WERI-Rb-1 (cell line): Measurements from ENCODE around the gene RGL2.

Experiments
- DNase-seq: peaks from one replicate; pipeline ENCODE4 v3.0.0-alpha.2; 2020
- H3K27ac ChIP-seq: fragments of 250-450 bp; sonication (Bioruptor Pico); 2 replicates; pipeline ENCODE4 v1.5.1; 2020; ENCODE audit warnings: mild to moderate bottlenecking, moderate library complexity
- H3K27me3 ChIP-seq: fragments of 250-450 bp; sonication (Bioruptor Pico); 2 replicates; pipeline ENCODE4 v1.5.1; 2021; ENCODE audit warnings: mild to moderate bottlenecking, low read depth, moderate library complexity; ENCODE audit not compliant: insufficient read depth, severe bottlenecking
- H3K36me3 ChIP-seq: fragments of 250-450 bp; sonication (Bioruptor Pico); 2 replicates; pipeline ENCODE4 v1.5.1; 2020; ENCODE audit warnings: mild to moderate bottlenecking, moderate library complexity
- H3K4me3 ChIP-seq: 2 replicates; pipeline ENCODE4 v1.5.1; 2011; ENCODE audit warnings: low read depth, mild to moderate bottlenecking, control low read depth, low read length
- H3K9me3 ChIP-seq: fragments of 250-450 bp; sonication (Bioruptor Pico); 2 replicates; pipeline ENCODE4 v1.5.1; 2021; ENCODE audit warnings: mild to moderate bottlenecking, moderate library complexity; ENCODE audit not compliant: severe bottlenecking
- TF ChIP-seq, protein P1 (sequence below): IDR thresholded peaks from 2 replicates; pipeline ENCODE4 v1.5.1; 2011; ENCODE audit warnings: low read depth, mild to moderate bottlenecking, control low read depth, inconsistent platforms, low read length

RGL2 gene

DNA sequence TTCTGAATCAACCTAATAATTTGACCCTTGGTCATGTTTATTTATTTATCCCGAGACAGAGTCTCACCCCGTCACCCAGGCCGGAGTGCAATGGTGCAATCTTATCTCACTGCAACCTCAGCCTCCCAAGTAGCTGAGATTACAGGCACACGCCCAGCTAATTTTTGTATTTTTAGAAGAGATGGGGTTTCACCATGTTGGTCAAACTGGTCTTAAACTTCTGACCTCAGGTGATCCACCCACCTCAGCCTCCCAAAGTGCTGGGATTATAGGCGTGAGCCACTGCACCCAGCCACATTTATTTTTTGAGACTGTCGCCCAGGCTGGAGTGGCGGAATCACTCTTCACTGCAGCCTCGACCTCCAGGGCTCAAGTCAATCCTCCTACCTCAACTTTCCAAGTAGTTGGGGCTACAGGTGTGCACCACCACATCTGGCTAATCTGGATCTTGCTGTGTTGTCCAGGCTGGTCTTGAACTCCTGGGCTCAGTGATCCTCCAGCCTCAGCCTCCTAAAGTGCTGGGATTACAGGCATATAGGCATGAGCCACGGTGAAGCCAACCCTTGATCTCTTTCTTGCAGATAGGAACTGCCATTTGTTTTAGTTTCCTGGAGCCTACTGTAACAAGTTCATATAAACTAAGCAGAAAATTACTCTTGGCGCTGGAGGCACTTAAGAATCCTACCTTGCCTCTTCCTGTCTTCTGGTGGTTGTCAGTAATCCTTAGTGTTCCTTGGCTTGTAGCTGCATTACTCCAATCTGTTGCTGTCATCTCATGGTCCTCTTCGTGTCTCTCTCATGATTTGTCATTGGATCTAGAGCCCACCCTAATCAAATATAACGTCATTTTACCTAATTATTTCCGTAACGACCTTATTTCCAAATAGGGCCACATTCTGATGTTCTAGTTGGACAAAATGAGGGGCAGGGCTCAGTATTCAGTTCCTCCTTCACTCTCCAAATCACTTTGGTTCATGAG, 24.5 kb downstream of the RGL2 start:
- H3K36me3 ChIP-seq = peaks cover 68% of the 10 kb centered on the region

DNA sequence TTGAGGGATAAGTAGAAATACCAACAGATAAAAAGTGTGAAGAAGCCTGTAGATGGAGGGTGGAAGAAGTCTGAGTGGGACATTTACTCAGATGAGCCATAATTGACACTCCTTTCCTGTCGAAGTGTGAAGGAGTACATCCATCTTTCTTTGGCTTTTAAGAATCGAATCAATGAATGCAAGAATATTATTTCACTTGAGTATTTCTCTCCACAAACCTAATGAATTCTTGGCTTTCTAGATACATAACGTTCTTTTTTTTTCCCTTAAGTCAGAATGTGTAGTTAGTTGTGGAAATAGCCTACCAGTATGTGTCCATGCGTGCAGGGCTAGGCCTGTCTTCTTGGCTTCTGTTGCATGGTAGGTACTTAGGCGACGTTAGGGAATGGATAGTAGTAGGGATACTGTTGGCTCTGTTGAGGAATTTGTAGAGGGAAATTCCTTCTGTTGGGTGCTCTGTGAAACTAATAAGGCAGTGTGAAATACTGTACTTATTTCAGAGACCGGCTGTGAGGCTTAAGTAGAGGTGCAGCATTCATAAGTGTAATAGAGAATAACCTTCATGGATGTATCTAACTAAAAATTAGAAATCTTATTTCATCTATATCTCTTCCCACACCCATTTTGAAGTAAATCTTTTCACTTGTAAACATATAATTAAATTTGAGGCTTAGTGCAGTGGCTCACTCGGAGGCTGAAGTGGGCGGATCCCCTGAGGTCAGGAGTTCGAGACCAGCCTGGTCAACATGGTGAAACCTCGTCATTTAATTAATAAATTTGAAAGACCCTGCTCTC, 25.4 kb downstream of the RGL2 start:
- Histone ChIP-seq H3K4me3 (peak overlapping the region; percentile 79), H3K27me3 (no peaks in the 10 kb centered on the region), H3K36me3 (peaks cover 68% of the 10 kb centered on the region), H3K27ac (no peak overlapping the region; the same call in 1 of the 2 replicates), H3K9me3 (no peaks in the 10 kb centered on the region)
- TF ChIP-seq, protein P1, sequence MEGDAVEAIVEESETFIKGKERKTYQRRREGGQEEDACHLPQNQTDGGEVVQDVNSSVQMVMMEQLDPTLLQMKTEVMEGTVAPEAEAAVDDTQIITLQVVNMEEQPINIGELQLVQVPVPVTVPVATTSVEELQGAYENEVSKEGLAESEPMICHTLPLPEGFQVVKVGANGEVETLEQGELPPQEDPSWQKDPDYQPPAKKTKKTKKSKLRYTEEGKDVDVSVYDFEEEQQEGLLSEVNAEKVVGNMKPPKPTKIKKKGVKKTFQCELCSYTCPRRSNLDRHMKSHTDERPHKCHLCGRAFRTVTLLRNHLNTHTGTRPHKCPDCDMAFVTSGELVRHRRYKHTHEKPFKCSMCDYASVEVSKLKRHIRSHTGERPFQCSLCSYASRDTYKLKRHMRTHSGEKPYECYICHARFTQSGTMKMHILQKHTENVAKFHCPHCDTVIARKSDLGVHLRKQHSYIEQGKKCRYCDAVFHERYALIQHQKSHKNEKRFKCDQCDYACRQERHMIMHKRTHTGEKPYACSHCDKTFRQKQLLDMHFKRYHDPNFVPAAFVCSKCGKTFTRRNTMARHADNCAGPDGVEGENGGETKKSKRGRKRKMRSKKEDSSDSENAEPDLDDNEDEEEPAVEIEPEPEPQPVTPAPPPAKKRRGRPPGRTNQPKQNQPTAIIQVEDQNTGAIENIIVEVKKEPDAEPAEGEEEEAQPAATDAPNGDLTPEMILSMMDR = no peak
- DNase-seq = no peak

More for the DNA sequence above, 24.5 kb downstream of the RGL2 start:
- no peaks in the 10 kb centered on the region for H3K9me3 ChIP-seq
- no peak overlapping the region for H3K4me3 ChIP-seq
- H3K27me3 ChIP-seq = no peaks in the 10 kb centered on the region
- TF ChIP-seq, protein P1 = no peak
- DNase-seq = no peak
- no peak overlapping the region for H3K27ac ChIP-seq

DNA sequence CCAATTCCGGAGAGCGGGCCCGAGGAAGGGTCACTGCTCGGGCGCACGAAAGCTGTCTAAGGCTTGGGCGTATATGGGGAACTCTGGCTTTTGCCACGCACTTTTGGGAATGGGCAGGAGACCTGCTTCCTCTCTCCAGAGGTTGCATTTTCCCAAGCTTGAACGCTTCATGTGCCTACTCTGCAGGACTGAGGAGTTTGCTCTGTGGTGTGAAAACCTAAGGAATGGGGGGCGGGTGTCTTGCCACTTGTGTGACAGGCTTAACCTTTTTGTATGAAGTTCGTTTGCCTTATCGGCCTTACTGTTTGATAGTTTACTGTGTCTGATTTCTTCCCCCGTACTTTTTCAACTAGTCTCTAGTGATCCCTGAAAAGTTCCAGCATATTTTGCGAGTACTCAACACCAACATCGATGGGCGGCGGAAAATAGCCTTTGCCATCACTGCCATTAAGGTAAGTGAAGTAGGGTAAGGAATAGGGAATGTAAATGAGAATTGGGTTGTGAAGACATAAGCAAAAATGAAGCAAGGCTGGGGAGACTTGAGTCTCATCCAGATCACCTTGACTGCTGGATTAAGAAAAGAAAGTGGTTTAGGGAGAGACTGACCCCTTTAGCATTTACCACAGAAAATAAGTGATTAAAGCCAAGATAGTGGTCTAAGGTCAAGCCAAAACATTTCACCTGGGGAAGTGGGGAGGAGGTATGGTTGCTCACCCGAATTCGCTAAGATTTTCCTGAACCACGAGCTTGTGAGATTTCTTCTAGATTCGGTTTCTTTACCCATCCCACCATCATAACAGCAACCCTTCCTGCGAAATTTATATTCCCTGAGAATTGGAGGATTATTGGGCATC, 26.2 kb downstream of the RGL2 start:
- peaks cover 76% of the 10 kb centered on the region for H3K36me3 ChIP-seq
- DNase-seq = no peak
- H3K27ac ChIP-seq = peak overlapping the region; percentile 99
- H3K27me3 ChIP-seq = no peaks in the 10 kb centered on the region
- H3K4me3 ChIP-seq = peak overlapping the region; percentile 79
- no peaks in the 10 kb centered on the region for H3K9me3 ChIP-seq
- TF ChIP-seq, protein P1 = no peak

DNA sequence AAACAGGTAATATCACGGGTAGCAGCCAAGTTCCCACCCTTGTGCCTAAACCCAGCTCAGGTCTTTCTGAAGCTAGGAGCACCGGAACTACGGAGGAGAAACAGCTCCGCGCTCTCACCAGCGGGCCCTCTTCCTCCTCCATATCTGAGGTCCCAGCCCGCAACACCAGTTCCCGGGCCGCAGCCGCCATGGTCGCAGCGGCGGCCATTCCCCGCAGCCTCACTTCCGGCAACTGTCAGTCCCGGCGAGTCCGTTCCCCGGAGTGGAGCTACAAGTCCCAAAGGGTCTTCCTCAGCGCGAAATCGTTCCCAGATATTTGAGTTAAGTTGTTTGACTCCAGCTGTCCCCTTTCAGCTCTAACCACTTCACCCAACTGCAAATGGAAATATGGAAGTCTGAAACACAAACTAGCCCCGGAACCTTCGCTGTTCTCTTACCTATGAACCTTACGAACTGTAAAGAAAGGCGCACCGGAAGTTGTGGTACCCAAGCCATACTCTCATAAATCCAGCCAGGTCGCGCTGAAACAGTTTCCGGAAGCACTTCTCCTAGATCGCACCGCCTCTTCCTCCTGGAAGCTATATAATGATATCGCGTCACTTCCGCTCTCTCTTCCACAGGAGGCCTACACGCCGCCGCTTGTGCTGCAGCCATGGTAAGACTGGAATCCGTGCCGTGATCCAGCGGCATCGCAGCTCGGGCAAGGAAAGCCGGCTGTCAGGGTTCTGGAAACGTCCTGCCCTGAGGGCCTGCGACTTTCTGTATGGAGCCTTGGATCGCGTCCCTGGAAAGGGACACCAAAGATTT, 27.1 kb downstream of the RGL2 start, which contains the start of the genes RPS18 and VPS52:
RPS18 (plus strand) TSS at position 608 of the 807 bp plus-strand sequence; CDS start at position 653, 45 bp downstream.
VPS52 (minus strand) TSS at position 409 of the 807 bp plus-strand sequence; CDS start at position 208, 201 bp downstream.
- peaks cover 82% of the 10 kb centered on the region for H3K36me3 ChIP-seq
- TF ChIP-seq, protein P1 = no peak
- H3K27me3 ChIP-seq = no peaks in the 10 kb centered on the region
- H3K9me3 ChIP-seq = no peaks in the 10 kb centered on the region
- peak within 1 kb of the TSS; percentile 79 for H3K4me3 ChIP-seq
- H3K27ac ChIP-seq = peak within 1 kb of the TSS; percentile 99
- peak; percentile 99 for DNase-seq

DNA sequence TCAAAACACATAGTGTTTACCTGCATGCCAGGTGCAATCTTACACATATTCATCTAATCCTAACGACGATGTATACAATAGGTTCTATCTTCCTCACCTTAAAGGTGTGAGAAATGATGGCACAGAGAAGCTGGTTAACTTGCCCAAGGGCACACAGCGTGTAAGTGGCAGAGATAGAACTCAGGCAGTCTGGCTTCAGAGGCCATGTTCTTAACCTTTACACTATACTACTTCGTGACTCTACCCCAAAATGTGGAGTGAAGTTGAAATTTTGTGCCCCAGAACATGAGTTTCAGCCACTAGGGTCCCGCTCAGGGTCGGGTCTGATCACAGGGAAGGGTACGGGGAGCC, 27.6 kb downstream of the RGL2 start:
- H3K36me3 ChIP-seq = peaks cover 82% of the 10 kb centered on the region
- no peaks in the 10 kb centered on the region for H3K9me3 ChIP-seq
- H3K27me3 ChIP-seq = no peaks in the 10 kb centered on the region
- TF ChIP-seq, protein P1 = no peak
- H3K27ac ChIP-seq = peak overlapping the region; percentile 99
- peak overlapping the region; percentile 79 for H3K4me3 ChIP-seq
- DNase-seq = no peak
